K562 (cell line): ENCODE results near the gene TOM1.

Experiments used
- AFF1 ChIP-seq, 2 experiments: fragments of 450-650 bp; IDR thresholded peaks; 2 replicates each; pipeline ENCODE4 v1.6.1; 2018; ENCODE audit warnings: mild to moderate bottlenecking in 2 of 2, low read depth in 1 of 2; ENCODE audit not compliant: partially characterized antibody in 2 of 2
- ATF2 ChIP-seq: sonication (generic); formaldehyde crosslinking; IDR thresholded peaks from 2 replicates; pipeline ENCODE4 v1.8.1; 2022; ENCODE audit warnings: missing genetic modification reagents
- E2F1 ChIP-seq: sonication (generic); formaldehyde crosslinking; IDR thresholded peaks from 2 replicates; pipeline ENCODE4 v1.8.1; 2023; ENCODE audit warnings: mild to moderate bottlenecking, missing genetic modification reagents, moderate library complexity
- FOXM1 ChIP-seq, 2 experiments: fragments of 450-650 bp in 1 of 2; sonication (generic) in 1 of 2; formaldehyde crosslinking in 1 of 2; IDR thresholded peaks; 2 replicates each; pipeline versions ENCODE4 v1.6.1 to v1.9.0; 2017 to 2022; ENCODE audit warnings: low read depth in 2 of 2, mild to moderate bottlenecking in 2 of 2, missing genetic modification reagents in 1 of 2, moderate library complexity in 1 of 2
- GABPA ChIP-seq: fragments of 200-800 bp; sonication (Bioruptor generic); conservative IDR thresholded peaks from 2 replicates; pipeline ENCODE4 v1.6.1; 2016; ENCODE audit warnings: low read depth, missing genetic modification characterization, missing compliant biosample characterization
- POLR2A ChIP-seq: fragments of 450-650 bp; conservative IDR thresholded peaks from 2 replicates; pipeline ENCODE4 v1.6.1; 2016
- POLR2AphosphoS5 ChIP-seq: IDR thresholded peaks from 2 replicates; pipeline ENCODE4 v1.6.1; 2011; ENCODE audit warnings: mild to moderate bottlenecking, low read depth, low read length, moderate library complexity; ENCODE audit not compliant: control insufficient read depth, insufficient read depth
- USF2 ChIP-seq: sonication (generic); formaldehyde crosslinking; IDR thresholded peaks from 2 replicates; pipeline ENCODE4 v1.5.0; 2020; ENCODE audit warnings: missing genetic modification reagents

- TF ChIP-seq USF2 (CRISPR knock-in tag) (no peak), POLR2A (no peak), E2F1 (no peak), GABPA (no peak), FOXM1 (IDR thresholded peaks at IDR 0.05; ENCODE audit: low read depth) (no peak), FOXM1 (CRISPR knock-in tag; IDR thresholded peaks at IDR 0.05; ENCODE audit: low read depth) (no peak), ATF2 (no peak), AFF1 (IDR thresholded peaks at IDR 0.05; ENCODE audit: low read depth in 1 of 2, partially characterized antibody in 2 of 2) (no peak), POLR2AphosphoS5 (no peak)
These were observed 30.1 kb upstream of the TOM1 start for GRCh38 chr22:35269630-35270029.
